Tibial artery (tissue), 4 donors: ENCODE results near the gene EHD2.
"Not testable (repeated sequence)": the region's sequence is repeated elsewhere in the genome, so short reads cannot be mapped to it uniquely, and the experiment has no call there.

Experiments used
- DNase-seq, 2 donors: peaks; one replicate each; pipeline ENCODE4 v3.0.0-alpha.2; 2019
- H3K27ac ChIP-seq, 2 donors: fragments of 200-600 bp; sonication (generic) in 1 of 2; 1 replicate in 1 of 2; 2 replicates in 1 of 2; pipeline ENCODE4 v1.5.1; 2018 to 2019; ENCODE audit warnings: mild to moderate bottlenecking in 1 of 2
- H3K27me3 ChIP-seq, 2 donors: fragments of 200-600 bp; sonication (generic) in 1 of 2; one replicate each; pipeline versions ENCODE4 v1.5.1 to v1.6.0; 2016 to 2019
- H3K36me3 ChIP-seq, 3 donors: fragments of 200-600 bp; sonication (generic) in 2 of 3; one replicate each; pipeline ENCODE4 v1.5.1; 2016 to 2019; ENCODE audit warnings: mild to moderate bottlenecking in 2 of 3
- H3K4me1 ChIP-seq, 4 donors: fragments of 200-600 bp; sonication (generic) in 2 of 4; 1 replicate in 3 of 4; 2 replicates in 1 of 4; pipeline ENCODE4 v1.5.1; 2016 to 2019
- H3K4me3 ChIP-seq, 2 donors: fragments of 200-600 bp; sonication (generic) in 1 of 2; 1 replicate in 1 of 2; 2 replicates in 1 of 2; pipeline ENCODE4 v1.5.1; 2018 to 2019; ENCODE audit warnings: mild to moderate bottlenecking in 2 of 2
- H3K9me3 ChIP-seq, 3 donors: fragments of 200-600 bp; sonication (generic) in 1 of 3; one replicate each; pipeline ENCODE4 v1.5.1; 2016 to 2019
- CTCF ChIP-seq, 2 experiments: fragments of 200-600 bp in 1 of 2; fragments of 450-650 bp in 1 of 2; IDR thresholded peaks; one replicate each; pipeline ENCODE4 v1.5.1; 2017 to 2019; ENCODE audit warnings: antibody characterized with exemption in 2 of 2, mild to moderate bottlenecking in 1 of 2, moderate library complexity in 1 of 2
- intact Hi-C: fragments of 100-400 bp; cut with DNase I; formaldehyde crosslinking; loops from one replicate; pipeline ENCODE4 v1.15.0; 2023; ENCODE audit warnings: low total_unique reads

EHD2 gene

DNA sequence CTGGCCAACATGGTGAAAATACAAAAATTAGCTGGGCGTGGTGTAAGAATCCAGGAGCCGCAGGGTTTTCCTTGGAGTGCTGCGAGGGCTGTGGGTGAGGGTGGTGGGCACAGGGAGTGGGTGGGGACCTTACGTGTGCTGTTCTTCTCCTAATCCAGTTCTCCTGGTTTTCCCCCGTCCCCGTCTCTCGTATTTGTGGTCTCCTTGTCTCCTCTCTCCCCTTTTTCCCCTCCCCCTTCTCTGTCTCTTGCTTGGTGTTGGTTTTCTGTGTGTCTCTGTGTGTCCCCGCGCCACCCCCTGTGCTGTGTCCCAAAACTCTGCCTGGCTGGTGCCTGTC is 67.0 kb downstream of the EHD2 start:
- Histone ChIP-seq H3K4me1 (peaks cover 0 to 57% (median 41%) of the 10 kb centered on the region in 4 donors), H3K27ac (peak overlapping the region; percentile 96 to 100), H3K27me3 (no peaks in the 10 kb centered on the region), H3K4me3 (peak overlapping the region; percentile 85 to 99), H3K36me3 (peaks cover 35 to 43% (median 41%) of the 10 kb centered on the region in 3 donors), H3K9me3 (no peaks in the 10 kb centered on the region)
- DNase-seq, result no peak
- intact Hi-C loops, result no loop called here
- no peak for TF ChIP-seq CTCF (IDR thresholded peaks at IDR 0.05)

DNA sequence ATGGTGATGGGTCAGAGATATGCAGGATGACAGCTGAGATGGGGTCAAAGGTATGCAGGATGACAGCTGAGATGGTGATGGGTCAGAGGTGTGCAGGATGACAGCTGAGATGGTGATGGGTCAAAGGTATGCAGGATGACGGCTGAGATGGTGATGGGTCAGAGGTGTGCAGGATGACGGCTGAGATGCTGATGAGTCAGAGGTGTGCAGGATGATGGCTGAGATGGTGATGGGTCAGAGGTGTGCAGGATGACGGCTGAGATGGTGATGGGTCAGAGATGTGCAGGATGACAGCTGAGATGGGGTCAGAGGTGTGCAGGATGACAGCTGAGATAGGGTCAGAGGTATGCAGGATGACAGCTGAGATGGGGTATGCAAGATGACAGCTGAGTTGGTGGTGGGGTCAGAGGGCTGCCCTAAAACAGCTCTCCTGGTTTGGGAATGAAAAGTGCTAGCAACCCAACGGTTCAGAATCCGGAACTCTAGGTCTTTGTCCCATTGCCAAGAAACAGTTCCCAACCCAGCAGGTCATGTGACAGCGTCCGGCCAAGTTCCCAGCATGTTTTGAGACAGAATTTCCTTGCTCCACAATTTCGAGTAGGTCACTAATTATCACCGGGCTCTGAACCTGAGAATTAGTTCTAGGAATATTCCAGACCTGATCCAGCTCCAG is 68.5 kb downstream of the EHD2 start:
- Histone ChIP-seq H3K4me1 (peaks cover 0 to 57% (median 41%) of the 10 kb centered on the region in 4 donors), H3K27ac (peak overlapping the region; percentile 96 to 100), H3K9me3 (no peaks in the 10 kb centered on the region), H3K4me3 (peak overlapping the region; percentile 9 to 85), H3K36me3 (peaks cover 51 to 59% (median 55%) of the 10 kb centered on the region in 3 donors), H3K27me3 (no peaks in the 10 kb centered on the region)
- DNase-seq, result peak; percentile 80 to 81
- no peak for TF ChIP-seq CTCF (IDR thresholded peaks at IDR 0.05)
- intact Hi-C loops, result no loop called here

GRCh38 chr19:47786566-47786965 is 73.3 kb downstream of the EHD2 start:
- no peak for TF ChIP-seq CTCF (IDR thresholded peaks at IDR 0.05)
- H3K9me3 ChIP-seq, result no peaks in the 10 kb centered on the region
- H3K36me3 ChIP-seq, result peaks cover 44 to 63% (median 50%) of the 10 kb centered on the region in 3 donors
- peaks cover 0 to 27% (median 21%) of the 10 kb centered on the region in 4 donors for H3K4me1 ChIP-seq
- intact Hi-C loops, result loop anchor here (2.0 to 5.0 kb wide), 2 partner anchors 20 to 74 kb away; partner anchors contain the start of gene EHD2
- peak overlapping the region in 1 of 2 donors; percentile 34 for H3K27ac ChIP-seq
- no peak for DNase-seq
- H3K4me3 ChIP-seq, result no peak overlapping the region
- H3K27me3 ChIP-seq, result no peaks in the 10 kb centered on the region

DNA sequence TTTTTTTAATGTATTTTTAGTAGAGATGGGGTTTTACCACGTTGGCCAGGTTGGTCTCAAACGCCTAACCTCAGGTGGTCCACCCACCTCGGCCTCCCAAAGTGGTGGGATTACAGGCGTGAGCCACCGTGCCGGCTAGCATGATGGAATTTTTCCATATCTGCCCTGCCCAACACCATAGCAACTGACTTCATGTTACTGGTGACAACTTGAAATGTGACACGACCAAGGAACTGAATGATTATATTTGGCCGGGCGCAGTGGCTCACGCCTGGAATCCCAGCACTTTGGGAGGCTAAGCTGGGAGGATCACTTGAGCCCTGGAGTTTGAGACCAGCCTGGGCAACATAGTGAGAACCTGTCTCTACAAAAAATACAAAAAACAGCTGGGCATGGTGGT is 74.1 kb downstream of the EHD2 start:
- H3K9me3 ChIP-seq, DNase-seq, H3K4me3 ChIP-seq, H3K27me3 ChIP-seq: not testable (repeated sequence)
- intact Hi-C loops, result loop anchor here (2.0 to 5.0 kb wide), 2 partner anchors 21 to 75 kb away; partner anchors contain the start of gene EHD2
- H3K36me3 ChIP-seq, result peaks cover 44 to 59% (median 49%) of the 10 kb centered on the region in 3 donors
- H3K27ac ChIP-seq, result peak overlapping the region in 1 of 2 donors; percentile 34
- H3K4me1 ChIP-seq, result peaks cover 0 to 20% (median 14%) of the 10 kb centered on the region in 4 donors

GRCh38 chr19:47789811-47790210 is 76.6 kb downstream of the EHD2 start:
- not testable (repeated sequence) for H3K27ac ChIP-seq, DNase-seq, H3K9me3 ChIP-seq, H3K4me3 ChIP-seq, H3K27me3 ChIP-seq, H3K4me1 ChIP-seq
- peaks cover 21 to 34% (median 24%) of the 10 kb centered on the region in 3 donors for H3K36me3 ChIP-seq
- intact Hi-C loops, result loop anchor here (5.0 kb wide), 1 partner anchor 78 kb away; the partner anchor contains the start of gene EHD2

GRCh38 chr19:47790398-47790814 is 77.2 kb downstream of the EHD2 start:
- TF ChIP-seq CTCF (IDR thresholded peaks at IDR 0.05), result peak; percentile 72 to 88
- H3K4me1 ChIP-seq, result peaks cover 0 to 6% (median 0%) of the 10 kb centered on the region in 4 donors
- no peak overlapping the region for H3K4me3 ChIP-seq
- peak; percentile 79 to 86 for DNase-seq
- intact Hi-C loops, result no loop called here
- no peaks in the 10 kb centered on the region for H3K9me3 ChIP-seq
- peaks cover 15 to 28% (median 18%) of the 10 kb centered on the region in 3 donors for H3K36me3 ChIP-seq
- no peak overlapping the region for H3K27ac ChIP-seq
- H3K27me3 ChIP-seq, result no peaks in the 10 kb centered on the region
